Omental fat pad (tissue), 4 donors: ENCODE data around the gene ITPRID2. TPM values are rescaled to one million over a fixed set of nuclear protein-coding genes. Genes with fewer than 3 reads are reported as not detected.

Experiments used
- ATAC-seq: fragments of 150-250 bp; one replicate; pipeline ENCODE4 v1.9.1; 2016; ENCODE audit warnings: mild to moderate bottlenecking, moderate library complexity; ENCODE audit not compliant: low FRiP score
- DNase-seq: peaks from one replicate; pipeline ENCODE4 v3.0.0-alpha.2; 2019; ENCODE audit warnings: low spot score
- total RNA-seq, 4 donors: library from RNA; depleted of rRNA; stranded (reverse); fragments of >200 nt; gene quantifications; one replicate each; pipeline ENCODE4 v1.1.0, GENCODE V29; 2016
- TF ChIP-seq, protein P1 (sequence below), 3 donors: fragments of 450-650 bp; IDR thresholded peaks; one replicate each; pipeline ENCODE4 v1.5.1; 2016 to 2017; ENCODE audit warnings: antibody characterized with exemption in 3 of 3, mild to moderate bottlenecking in 3 of 3, moderate library complexity in 2 of 3

The ITPRID2 gene
- total RNA-seq, result 10 to 100 TPM; 54.7 to 94.6 (median 70.6) TPM

DNA sequence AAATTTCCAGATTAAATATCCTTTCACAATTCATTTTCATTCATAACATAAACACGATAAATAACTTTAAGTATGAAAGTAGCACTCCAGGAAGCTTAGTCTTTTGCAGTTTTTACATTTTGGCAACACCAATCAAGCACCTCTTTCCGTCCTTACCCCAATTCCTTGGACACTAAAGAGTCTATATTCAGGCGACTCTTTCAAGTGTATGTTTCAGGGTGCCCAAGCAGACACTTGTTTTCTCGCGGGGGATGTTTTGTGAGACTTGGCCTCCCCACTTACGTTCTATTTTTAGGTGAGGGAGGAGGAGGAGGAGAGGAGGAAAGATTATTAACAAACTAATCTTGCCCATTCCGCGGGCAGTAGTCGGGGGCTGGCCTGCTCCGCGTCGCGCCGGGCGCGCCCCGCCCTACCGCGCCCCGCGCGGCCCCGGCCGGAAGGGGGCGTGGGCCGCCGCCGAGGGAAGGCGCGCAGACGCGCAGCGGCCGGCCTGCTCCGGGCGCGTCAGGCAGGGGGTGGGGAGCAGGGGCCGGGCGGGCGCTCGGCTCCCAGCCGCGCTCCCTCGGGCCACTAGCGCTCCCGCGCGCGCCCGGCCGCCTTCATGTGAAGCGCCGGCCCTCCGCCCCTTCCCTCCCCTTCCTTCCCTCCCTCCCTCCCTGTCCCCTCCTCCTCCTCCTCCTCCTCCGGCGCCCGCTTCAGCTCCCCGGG, at the start of gene ITPRID2:
ITPRID2 (plus strand) TSS at position 473 of the 708 bp plus-strand sequence. CDS start 337 bp downstream, outside the sequence.
- ATAC-seq (peak; percentile 97), DNase-seq (peak; percentile 25)
- TF ChIP-seq, protein P1, sequence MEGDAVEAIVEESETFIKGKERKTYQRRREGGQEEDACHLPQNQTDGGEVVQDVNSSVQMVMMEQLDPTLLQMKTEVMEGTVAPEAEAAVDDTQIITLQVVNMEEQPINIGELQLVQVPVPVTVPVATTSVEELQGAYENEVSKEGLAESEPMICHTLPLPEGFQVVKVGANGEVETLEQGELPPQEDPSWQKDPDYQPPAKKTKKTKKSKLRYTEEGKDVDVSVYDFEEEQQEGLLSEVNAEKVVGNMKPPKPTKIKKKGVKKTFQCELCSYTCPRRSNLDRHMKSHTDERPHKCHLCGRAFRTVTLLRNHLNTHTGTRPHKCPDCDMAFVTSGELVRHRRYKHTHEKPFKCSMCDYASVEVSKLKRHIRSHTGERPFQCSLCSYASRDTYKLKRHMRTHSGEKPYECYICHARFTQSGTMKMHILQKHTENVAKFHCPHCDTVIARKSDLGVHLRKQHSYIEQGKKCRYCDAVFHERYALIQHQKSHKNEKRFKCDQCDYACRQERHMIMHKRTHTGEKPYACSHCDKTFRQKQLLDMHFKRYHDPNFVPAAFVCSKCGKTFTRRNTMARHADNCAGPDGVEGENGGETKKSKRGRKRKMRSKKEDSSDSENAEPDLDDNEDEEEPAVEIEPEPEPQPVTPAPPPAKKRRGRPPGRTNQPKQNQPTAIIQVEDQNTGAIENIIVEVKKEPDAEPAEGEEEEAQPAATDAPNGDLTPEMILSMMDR (IDR thresholded peaks at IDR 0.05), result no peak

DNA sequence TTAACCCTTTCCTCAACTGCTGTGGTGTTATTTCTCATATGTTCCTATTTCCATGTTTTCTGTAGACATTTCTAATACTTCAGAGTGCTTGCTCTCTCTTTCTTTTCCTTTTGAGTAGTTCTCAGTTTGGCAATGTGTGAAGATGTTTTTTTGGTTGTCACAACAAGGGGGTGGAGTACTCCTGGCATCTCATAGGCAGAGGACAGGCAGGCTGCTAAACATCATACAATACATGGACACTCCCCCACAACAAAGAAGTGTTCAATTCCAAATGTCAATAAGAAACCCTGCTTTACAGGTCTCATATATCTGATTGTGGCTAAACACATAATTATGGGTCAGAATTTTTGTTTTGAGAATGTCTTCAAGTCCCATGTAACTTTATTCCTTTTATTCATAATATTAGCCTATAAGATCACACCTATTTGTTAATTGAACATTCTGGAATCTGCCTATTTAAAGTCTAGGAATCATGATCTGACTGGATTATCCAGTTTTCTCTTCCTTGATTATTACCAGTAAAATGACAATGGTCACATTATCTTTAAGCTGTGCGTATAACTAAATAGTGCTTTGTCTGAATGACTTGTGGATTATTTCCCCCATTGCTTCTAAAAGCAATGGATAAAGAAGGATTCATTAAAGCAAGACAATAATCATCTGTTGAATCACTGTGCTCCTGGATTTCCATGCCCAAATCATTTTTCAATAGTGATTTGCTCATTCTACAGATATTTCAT, 46.8 kb upstream of the ITPRID2 start:
- no peak for ATAC-seq
- no peak for DNase-seq
- TF ChIP-seq, protein P1 (IDR thresholded peaks at IDR 0.05), result no peak

DNA sequence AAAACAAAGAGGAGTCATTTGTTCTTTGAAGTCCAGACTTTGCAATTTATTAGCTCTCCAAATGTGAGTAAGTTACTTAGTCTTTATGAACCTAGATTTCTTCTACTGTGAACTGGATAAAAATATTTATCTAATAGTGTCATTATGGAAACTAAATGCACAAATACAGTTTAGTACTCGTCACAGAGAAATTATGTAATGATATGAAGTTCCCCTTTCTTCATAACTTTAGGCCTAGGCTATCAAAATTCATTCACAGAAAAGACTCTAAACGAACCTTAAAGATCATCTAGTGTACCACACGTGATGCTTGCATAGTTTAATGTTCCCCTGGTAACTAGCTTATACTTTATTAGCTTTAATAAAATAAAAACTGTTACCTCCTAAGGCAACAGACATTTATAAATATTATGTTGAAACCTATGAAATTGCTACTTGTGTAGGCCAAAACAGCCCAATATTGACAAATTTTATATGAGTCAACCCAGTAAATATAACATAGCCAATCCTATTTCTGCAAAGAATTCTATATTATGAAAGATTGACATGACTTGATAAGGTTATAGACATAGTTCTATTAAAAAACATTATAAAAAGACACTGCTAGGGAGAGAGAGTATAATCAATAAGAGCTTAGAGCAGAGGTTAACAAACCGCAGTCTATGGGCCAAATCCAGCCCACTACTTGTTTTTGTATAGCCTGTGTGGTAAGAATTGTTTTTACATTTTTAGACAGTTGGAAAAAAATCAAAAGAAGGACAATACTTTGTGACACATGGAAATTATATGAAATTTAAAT, 44.9 kb upstream of the ITPRID2 start:
- TF ChIP-seq, protein P1 (IDR thresholded peaks at IDR 0.05), result no peak
- no peak for ATAC-seq
- no peak for DNase-seq

DNA sequence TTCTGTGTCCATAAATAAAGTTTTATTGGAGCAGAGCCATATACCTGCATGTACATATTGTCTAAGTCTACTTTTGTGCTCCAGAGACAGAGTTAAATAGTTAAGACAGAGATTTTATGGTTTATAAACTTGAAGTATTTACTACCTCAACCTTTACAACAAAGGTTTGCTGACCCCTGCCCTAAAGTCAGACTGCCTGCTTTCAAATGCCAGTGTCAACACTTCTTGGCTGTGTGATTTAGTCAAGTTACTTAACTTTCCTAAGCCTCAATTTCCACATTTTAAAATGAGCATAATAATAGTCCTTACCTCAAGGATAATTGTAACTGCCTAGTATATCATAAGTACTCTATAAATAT, 44.4 kb upstream of the ITPRID2 start:
- TF ChIP-seq, protein P1 (IDR thresholded peaks at IDR 0.05), result no peak
- DNase-seq (no peak), ATAC-seq (no peak)

DNA sequence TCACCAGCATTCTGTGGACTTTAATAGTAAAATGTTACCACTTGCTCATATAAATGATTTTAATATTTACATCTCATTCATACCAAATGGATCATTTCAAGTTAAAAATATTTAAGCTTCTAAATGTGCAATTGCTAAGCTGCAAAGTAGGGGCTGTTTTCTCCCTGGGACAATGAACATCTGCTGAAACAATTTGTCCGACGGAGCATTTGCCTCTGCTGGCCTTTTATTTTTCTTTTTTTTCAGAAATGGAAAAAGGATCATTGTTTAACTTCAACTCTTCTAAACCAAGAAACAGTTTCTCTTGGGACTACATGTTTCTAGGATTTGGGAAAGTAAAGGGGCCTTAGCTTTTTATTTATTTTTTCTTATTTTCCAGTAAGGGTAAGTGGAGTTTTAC, 43.8 kb upstream of the ITPRID2 start:
- TF ChIP-seq, protein P1 (IDR thresholded peaks at IDR 0.05), result no peak
- DNase-seq (no peak), ATAC-seq (no peak)

DNA sequence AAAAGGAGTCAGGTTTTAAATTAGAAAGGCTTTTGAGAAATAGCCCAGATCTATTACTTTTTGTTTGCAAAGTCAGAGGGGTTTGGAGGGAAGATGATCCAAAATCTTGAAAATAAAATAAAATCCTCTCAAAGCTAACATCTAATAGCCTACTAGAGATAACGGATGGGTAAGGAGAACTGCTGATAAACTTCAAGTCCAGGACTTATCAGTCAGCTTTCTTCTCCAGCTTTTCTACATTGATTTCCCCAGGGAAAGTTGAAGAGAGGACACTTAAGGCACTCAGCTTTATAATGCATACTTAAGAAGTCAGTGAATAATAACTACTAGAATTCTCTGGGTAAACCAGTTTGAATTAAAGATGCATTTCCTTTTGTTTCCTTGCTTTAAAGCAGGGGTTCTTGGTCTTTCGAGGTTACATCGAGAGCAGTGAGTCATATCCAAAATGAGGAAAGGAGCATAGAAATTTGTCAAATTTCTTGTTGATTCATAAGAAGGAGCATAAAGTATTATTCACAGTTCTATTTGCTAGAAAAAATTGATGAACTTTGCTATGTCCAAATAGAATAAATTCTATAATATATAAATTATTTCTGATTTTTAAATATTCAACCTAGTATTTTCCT, 43.2 kb upstream of the ITPRID2 start:
- DNase-seq (no peak), ATAC-seq (no peak)
- TF ChIP-seq, protein P1 (IDR thresholded peaks at IDR 0.05), result no peak
